Superior temporal gyrus (tissue), 1 donor: ENCODE measurements around the gene AP3B1.
"Not testable (repeated sequence)": the region's sequence is repeated elsewhere in the genome, so short reads cannot be mapped to it uniquely, and the experiment has no call there.

Experiments
- DNase-seq: peaks from one replicate; pipeline ENCODE4 v3.0.0-alpha.2; 2016; ENCODE audit errors: extremely low spot score

The AP3B1 gene

DNA sequence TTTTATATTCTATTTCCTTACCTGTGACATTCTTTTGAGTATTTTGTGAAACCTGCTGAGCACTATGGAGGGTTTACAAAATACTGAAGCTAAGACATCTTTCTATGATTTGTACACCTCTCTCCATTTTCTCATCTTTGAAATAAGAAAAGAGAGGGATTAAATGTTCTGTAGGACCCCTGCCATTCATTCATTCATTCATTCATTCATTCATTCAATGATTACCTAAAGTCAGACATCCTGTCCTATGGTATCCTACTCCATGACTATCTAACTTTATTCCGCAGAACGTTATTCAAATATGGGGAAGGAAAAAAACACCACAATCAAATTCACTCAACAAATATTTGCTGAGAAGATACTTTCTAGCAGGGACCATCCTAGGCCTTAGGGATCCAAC, 51.4 kb downstream of the AP3B1 start:
- DNase-seq: no peak

DNA sequence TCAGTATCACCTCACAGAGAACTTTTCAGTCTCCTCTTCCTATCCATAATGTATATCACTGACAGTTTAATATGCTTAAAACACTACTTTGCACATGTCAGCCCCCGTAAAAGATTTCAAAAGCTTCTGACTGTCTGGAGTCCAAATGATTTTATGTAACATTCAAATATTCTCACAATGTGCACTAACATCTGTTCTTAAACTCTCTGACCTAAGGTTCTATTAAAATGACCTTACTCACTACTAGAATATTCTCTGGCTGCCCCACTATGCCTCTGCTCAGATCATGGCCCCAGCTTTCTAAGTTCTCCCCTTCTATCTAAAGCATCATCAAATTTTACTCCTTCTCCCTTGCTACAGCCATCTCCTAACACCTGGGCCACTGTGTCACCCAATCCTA, 52.5 kb downstream of the AP3B1 start:
- DNase-seq: no peak

DNA sequence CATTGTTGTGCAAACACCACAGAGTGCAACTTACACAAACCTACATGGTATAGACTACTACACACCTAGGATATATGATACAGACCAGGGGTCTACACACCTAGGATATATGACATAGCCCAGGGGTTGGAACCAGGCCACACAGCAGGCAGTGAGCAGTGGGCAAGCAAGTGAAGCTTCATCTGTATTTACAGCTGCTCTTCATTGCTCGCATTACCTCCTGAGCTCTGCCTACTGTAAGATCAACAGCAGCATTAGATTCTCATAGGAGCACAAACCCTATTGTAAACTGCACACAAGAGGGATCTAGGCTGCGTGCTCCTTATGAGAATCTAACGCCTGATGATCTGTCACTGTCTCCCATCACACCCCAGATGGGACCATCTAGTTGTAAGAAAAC, 56.6 kb downstream of the AP3B1 start:
- DNase-seq: no peak

DNA sequence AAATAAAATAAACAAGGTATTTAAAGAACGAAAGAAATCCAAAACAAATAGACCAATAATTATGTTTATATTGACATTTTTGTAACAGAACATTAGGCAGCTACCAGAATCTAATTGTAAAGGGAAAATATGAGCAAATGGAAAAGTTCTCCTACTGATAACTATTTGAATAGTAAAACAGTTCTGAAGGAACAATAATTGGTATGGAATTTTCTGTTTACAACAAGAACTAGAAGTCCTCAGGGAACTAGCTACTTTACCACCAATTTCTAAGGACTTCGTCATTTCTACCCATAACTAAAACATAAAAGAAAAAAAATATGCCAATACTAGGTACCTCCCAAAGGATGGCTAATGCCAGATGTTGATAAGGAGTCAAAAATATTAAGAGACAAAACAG, 58.5 kb downstream of the AP3B1 start:
- no peak for DNase-seq

DNA sequence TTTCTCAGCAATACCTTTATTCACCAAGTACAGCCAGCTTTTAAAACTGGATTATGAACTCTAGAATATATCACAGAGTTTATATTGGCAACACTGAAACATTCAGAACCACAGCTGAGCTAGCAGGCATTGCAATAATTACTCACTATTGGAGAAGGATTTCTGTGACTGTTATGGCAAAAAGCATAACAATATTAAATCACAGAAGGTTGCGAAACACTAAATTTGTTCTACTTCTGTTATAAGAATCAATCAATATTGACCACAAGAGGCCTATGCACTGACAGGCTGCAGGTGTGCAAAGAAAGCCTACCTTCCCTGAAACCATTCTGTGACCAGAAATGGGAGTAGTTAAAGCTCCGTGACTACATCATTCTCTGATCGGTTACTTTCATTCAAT, 59.2 kb downstream of the AP3B1 start:
- DNase-seq: no peak

DNA sequence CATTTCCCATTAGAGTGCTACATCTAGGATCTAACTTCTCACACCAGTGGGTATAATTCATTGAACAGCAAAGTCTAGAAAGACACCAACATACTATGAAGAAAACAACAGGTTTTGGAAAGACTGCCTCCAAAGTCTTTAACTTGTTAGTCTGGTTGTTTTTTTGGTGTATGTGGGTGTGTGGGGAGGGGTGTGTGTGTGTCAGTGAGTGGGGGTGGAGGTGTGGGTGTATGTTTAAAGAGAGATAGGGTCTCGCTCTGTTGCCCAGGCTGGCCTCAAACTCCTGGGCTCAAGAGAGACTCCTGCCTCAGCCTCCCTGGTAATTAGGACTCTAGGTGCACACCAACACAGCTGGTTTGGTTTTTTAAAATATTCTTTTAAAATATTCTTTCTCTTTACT, 59.7 kb downstream of the AP3B1 start:
- no peak for DNase-seq

DNA sequence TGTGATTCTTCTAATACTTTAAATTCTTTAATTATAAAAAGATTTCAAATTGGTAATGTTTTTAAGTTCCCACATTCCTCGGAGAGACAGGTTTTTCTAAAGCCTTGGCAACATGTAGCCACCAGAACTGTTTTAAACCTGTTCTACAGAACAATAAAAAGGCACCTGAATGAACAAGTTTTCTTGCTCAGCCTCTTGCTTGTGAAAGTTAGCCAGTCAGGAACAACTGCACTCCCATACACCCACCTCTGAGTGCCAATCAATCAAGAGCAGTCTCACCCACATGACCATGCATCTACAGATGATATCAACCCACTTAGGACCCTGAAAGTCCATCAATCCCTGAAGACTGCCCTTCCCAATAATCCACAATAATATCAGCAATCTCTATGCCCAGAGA, 62.3 kb downstream of the AP3B1 start:
- DNase-seq: no peak

DNA sequence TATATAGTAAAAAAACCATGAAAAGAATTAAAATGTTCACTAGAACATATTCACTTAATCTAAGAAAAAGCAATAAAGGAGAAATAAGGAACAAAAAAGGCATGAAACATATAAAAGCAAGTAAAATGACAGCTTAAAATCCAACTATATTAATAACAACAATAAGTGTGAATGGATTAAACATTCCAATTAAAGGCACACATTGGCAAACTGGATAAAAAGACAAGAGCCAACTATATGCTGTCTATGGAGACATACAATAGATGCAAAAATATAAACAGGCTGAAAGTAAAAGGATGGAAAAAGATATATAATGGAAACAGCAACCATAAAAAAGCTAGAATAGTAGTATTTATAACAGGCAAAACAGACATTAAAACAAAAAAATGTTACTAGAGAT, 70.1 kb downstream of the AP3B1 start:
- no peak for DNase-seq

DNA sequence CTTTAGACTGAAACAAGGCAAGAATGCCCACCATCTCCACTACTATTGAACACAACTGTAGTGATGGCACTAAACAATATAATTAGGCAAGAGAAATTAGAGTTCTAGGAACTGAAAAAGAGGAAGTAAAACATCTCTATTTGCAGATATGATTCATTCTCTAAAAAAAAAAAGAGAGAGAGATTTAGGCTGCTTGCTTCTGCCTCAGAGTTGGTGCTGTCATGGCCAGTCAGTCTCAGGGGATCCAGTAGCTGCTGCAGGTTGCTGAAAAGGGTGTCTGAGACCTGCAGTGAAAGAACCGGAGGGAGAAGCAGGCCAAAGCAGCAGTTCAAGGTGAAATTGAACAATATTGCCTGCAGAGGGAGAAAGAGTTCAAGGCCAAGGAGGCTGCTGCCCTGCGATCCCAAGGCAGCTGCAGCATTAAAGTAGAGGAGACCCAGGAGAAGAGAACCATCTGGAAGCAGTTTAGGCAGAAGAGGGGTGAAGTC, 72.5 kb downstream of the AP3B1 start:
- DNase-seq: no peak

DNA sequence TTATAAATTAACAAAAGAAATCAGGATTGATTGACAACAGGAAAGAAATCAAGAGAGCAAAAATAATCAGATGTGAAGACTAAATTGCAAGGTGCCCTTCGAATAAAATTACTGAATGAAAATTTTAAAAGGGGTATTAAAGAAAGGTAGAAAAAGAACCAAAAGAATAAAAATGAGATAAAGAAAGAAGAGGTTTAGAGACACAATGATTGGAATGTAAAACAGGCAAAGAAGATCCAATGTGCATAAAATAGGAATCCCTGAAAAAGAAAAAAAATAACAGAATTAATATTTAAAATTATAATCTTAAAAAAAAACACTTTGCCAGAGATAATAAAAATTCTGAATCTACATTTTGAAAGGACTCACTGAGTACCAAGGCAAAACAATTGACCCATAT, 73.0 kb downstream of the AP3B1 start:
- DNase-seq: no peak

DNA sequence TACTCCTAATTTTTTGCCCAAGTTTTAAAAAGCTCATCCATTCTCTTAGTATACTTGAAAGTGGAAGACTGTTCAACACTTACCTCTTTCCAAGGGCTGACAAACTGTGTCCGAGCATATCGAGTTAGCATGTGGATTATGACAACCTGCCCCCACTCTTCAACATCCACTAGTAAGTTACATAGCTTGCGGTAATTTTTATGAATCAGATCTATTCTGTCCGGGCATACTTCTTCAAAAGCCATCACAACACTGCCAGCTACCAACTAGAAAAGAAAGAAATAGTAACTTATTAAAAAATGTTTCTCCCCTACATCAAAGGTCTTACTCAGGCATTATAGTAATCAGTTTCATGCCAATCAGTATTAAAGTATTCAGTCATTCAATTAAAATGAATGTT, 78.5 kb downstream of the AP3B1 start:
- DNase-seq: no peak

DNA sequence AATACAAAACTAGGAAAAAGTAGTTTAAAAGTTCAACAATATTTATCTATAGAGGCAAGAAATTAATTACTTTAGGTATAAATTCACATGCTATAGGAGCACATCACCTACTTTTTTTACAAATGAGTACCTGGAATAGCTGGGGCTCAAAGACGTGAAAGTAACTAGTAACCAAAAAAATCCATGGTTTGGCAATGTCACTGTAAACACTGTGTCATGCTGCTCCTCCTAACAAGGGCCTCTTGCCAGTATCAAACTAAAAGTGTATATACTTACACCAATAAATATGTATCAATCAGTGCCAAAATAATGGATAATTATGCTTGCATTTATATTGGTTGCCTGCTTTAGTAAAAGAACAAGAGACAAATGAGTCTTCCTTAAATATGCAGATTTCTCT, 78.9 kb downstream of the AP3B1 start:
- no peak for DNase-seq

DNA sequence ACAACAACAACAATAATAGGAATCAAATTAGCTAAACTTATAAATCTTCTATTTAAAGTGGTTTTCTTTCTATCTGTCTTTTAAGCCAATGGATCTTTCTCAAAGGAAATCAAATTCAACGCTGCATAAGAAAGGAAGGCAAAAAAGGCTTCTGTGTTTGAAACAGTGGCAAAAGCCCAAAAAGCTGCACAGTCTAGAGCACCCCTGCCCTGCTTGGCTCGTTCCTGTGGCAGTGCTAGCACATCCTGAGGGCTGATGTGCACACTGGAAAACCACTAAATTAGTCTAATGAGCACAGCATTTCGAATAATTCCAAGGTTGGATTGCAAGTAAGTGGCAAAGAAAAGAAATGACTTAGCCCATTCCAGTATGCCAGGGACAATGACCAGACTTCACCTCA, 80.7 kb downstream of the AP3B1 start:
- peak; percentile 58 for DNase-seq

DNA sequence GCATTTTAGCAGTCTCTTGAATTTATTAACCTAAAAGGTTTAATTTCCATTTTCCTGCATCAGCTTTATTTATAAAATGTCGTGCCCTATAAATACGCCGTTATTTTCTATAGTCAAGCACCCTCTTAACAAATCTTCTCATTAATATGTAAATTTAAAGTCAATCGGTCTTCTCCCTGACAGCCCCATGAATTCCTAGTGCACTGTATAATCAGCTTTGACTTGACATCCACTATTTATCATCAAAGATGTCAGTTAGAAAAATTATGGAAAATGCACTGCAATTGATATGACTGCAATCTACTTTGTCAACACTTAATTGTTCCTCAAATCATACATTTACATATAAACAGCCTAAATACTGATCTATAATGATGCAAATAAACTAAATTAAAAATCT, 83.4 kb downstream of the AP3B1 start:
- no peak for DNase-seq

DNA sequence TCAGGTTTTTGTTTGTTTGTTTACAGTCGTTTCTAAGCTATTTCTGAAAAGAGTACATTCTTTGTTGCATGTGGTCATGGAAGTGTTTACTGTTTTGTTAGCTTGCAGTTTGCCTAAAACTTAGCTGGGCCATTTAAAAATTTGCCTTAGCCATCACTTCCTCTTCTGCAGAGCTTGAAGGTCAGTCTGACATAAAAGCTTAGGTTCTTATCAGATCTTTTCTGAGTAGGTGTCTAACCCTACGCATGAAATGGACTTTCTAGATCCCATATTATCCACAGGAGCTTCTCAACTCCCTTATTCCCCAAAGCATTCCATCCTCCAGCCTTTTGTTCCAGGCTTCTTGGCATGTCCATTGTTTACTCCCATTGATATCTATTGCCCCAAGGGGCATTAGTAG, 90.3 kb downstream of the AP3B1 start:
- no peak for DNase-seq

DNA sequence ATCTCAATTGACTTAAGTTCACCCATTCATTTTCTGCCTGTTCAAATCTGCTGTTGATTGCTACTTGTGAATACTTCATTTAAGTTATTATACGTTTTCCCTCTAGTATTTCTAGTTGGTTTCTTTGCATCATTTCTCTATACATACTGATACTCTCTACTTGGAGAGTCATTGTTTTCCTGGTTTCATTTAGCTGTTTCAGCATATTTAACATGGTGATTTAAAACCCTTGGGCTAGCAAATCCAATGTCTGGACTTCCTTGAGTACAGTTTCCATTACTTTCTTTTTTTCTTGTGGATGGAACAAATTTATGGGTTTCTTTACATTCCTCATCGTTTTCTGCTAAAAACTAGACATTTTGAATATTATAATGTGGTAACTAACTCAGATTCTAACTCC, 90.7 kb downstream of the AP3B1 start:
- DNase-seq: no peak

DNA sequence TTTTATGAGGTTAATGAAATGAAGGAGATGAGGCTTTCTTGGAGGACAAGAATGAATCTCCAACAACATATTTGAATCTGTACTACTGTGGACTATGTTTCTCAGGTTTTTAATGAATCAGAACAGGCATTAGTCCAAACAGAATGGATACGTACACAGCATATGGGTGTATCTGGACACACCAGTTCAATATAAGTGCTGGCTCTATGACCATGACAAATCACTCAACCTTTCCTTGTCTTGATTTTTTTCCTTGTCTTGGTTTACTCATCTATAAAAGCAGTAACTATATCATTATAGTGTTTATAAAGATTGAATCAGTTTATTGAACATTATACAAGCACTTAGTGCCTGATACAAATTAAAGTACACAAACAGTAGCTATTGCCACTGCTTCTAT, 104.1 kb downstream of the AP3B1 start:
- no peak for DNase-seq

DNA sequence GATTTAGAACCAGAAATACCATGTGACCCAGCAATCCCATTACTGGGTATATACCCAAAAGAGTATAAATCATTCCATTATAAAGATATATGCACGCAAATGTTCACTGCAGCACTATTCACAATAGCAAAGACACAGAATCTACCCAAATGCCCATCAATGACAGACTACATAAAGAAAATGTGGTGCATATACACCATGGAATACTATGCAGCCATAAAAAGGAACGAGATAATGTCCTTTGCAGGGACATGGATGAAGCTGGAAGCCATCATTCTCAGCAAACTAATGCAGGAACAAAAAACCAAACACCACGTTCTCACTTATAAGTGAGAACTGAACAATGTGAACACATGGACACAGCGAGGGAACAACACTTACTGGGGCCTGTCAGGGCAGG, 105.8 kb downstream of the AP3B1 start:
- DNase-seq: not testable (repeated sequence)

DNA sequence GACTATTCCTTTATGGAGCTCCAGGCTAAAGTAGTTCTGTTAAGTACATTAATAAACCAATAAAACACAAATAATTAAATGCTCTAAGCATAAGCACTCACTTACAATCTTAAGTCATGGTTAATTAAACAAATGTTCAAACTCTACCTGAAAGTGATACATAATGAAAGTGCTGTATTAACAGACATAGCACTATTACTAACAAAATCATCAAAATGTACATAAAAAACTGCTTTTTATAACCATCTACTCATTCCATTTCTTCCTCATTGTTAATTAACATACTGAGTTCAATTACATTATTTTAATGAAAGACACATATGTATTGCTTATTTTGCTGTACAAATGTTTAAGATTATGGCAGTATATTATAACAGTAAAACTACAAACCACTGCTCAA, 107.3 kb downstream of the AP3B1 start:
- no peak for DNase-seq

DNA sequence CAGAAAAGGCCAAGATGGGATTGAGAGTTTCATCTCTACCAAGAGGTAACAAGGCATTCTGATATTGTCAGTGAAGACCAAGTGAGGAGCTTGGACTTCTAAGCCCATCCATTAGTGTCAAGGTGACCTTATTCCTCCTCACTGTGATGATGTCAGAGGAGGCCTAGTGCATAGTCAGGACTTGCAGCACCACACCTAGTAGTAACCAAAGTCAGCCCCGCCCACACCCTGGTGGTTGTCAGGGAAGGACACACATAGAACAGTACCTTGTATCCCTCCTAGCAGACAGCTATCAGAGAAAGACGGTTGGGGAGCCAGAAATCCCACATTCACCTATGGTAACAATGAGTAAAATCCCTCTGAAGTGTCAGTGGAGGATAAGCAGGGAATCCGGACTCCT, 111.7 kb downstream of the AP3B1 start:
- DNase-seq: no peak

DNA sequence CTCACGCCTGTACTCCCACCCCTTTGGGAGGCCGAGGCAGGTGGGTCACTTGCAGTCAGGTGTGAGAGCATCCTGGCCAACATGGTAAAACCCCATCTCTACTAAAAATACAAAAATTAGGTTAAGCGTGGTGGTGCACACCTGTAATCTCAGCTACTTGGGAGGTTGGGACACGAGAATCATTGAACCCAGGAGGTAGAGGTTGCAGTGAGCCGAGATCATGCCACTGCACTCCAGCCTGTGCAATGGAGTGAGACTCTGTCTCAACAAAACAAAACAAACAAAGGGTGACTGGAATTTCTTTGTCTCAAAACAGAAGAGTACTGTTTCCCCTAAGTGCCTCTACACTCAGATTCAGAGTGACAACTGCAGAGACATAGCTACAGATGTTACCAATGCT, 116.1 kb downstream of the AP3B1 start:
- no peak for DNase-seq

DNA sequence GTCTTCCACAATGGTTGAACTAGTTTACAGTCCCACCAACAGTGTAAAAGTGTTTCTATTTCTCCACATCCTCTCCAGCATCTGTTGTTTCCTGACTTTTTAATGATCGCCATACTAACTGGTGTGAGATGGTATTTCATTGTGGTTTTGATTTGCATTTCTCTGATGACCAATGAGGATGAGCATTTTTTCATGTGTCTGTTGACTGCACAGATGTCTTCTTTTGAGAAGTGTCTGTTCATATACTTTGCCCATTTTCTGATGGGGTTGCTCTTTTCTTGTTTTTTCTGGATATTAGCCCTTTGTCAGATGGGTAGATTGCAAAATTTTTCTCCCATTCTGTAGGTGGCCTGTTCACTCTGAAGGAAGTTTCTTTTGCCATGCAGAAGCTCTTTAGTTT, 124.2 kb downstream of the AP3B1 start:
- not testable (repeated sequence) for DNase-seq

DNA sequence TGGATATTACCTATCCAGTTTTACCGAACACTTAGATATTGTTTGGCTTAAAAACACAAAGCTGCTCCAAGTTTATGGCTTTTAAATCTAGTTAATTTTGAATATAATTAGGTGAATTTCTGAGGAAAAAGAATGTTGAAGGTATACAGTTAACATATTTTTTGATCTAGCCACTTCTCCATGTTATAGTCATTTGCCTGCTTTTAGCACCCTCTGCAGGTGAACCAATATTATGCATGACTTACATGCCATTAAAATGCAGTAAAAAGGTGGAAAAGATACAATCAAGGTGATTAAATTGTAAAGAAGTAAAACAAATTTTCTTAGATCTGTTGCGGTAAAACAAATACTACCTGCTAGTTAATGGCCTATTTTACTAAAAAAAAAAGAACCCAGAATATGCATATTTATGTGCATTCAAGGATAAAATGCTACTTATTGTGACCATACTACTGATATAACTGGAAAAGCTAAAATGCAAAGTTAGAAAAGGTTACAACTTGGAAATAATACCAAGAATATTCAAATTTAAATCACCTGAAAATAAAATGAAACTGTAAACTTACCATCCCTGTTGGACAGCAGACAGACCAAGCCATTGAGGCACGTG, 132.1 kb downstream of the AP3B1 start:
- peak; percentile 63 for DNase-seq

DNA sequence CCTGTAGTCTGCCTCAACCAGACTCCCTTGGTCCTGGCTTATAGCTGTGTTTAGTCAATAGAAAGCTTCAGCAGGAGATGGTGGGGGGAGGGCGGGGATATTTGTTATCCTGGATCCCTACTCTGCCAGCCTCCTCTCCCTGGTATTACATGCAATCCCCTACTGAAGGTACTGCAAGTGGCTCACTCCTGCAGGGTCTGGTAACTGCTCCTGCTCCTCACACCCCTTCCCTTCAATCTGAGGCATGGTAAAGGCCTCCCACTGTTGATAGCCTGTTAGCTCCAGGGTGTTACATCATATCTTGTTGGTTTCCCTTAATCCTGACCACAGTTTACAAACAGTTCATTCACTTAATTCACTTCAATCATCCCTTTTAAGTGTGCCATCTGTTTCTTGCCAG, 137.5 kb downstream of the AP3B1 start:
- DNase-seq: no peak
